HepG2 (cell line): ENCODE measurements around the gene DBN1. TPM values are rescaled to one million over a fixed set of nuclear protein-coding genes. Genes with fewer than 3 reads are reported as not detected.
A peak's percentile ranks its signal among the peaks of the same experiment; 100 is the strongest.

Experiments used
- CBFB ChIP-seq: sonication (generic); formaldehyde crosslinking; IDR thresholded peaks from 2 replicates; pipeline ENCODE4 v1.4.0; 2020; ENCODE audit warnings: missing genetic modification reagents
- FLYWCH1 ChIP-seq: sonication (generic); formaldehyde crosslinking; IDR thresholded peaks from 2 replicates; pipeline ENCODE4 v1.8.1; 2023; ENCODE audit warnings: mild to moderate bottlenecking, missing genetic modification reagents
- IKZF1 ChIP-seq: fragments of 450-650 bp; IDR thresholded peaks from 2 replicates; pipeline ENCODE4 v1.7.1; 2016
- IKZF4 ChIP-seq: sonication (generic); formaldehyde crosslinking; IDR thresholded peaks from 2 replicates; pipeline ENCODE4 v1.5.1; 2020; ENCODE audit warnings: borderline replicate concordance, mild to moderate bottlenecking, low read depth, missing genetic modification reagents; ENCODE audit errors: not compliant biosample characterization
- MTA1 ChIP-seq: sonication (generic); formaldehyde crosslinking; IDR thresholded peaks from 2 replicates; pipeline ENCODE4 v1.4.0; 2020; ENCODE audit warnings: missing genetic modification reagents, mild to moderate bottlenecking, borderline replicate concordance
- SALL1 ChIP-seq: sonication (generic); formaldehyde crosslinking; IDR thresholded peaks from 2 replicates; pipeline ENCODE4 v1.8.0; 2022; ENCODE audit warnings: mild to moderate bottlenecking, missing genetic modification reagents
- ZNF709 ChIP-seq: sonication (generic); formaldehyde crosslinking; IDR thresholded peaks from 2 replicates; pipeline ENCODE4 v1.5.0; 2020; ENCODE audit warnings: mild to moderate bottlenecking, missing genetic modification reagents
- ZNF773 ChIP-seq: sonication (generic); formaldehyde crosslinking; IDR thresholded peaks from 2 replicates; pipeline ENCODE4 v1.4.0; 2020; ENCODE audit warnings: missing genetic modification reagents, borderline replicate concordance
- ZNF891 ChIP-seq: sonication (generic); formaldehyde crosslinking; IDR thresholded peaks from 2 replicates; pipeline ENCODE4 v1.5.0; 2020; ENCODE audit warnings: mild to moderate bottlenecking, missing genetic modification reagents
- ZZZ3 ChIP-seq: sonication (generic); formaldehyde crosslinking; IDR thresholded peaks from 2 replicates; pipeline ENCODE4 v1.4.0; 2020; ENCODE audit warnings: missing genetic modification reagents, mild to moderate bottlenecking, borderline replicate concordance
- polyA plus RNA-seq, 8 experiments: library from polyadenylated mRNA; depleted of rRNA in 3 of 8; stranded (reverse) in 7 of 8; unstranded in 1 of 8; fragments of >200 nt; fragmentation: Illumina TruSeq in 4 of 8; extraction: Trizol in 4 of 8; gene quantifications; 2 replicates each; pipeline versions ENCODE4 v1.2.1 to v1.2.3, GENCODE V29; 2011 to 2016; ENCODE audit warnings: low read depth in 4 of 8, missing spikeins in 1 of 8, mixed read lengths in 1 of 8; ENCODE audit not compliant: insufficient read depth in 1 of 8
- total RNA-seq, 5 experiments: library from RNA; depleted of rRNA; stranded (reverse); fragments of >200 nt; fragmentation: Illumina TruSeq; extraction: Trizol; gene quantifications; 2 replicates each; pipeline ENCODE4 v1.2.3, GENCODE V29; 2016; ENCODE audit warnings: low read depth in 1 of 5
- TF ChIP-seq, protein P1 (sequence below): sonication (generic); formaldehyde crosslinking; conservative IDR thresholded peaks from 2 replicates; pipeline ENCODE4 v1.4.0; 2020; ENCODE audit warnings: missing genetic modification reagents
- TF ChIP-seq, protein P2 (sequence below): sonication (generic); formaldehyde crosslinking; IDR thresholded peaks from 2 replicates; pipeline ENCODE4 v1.8.1; 2023; ENCODE audit warnings: missing genetic modification reagents, mild to moderate bottlenecking, borderline replicate concordance
- TF ChIP-seq, protein P3 (sequence below): sonication (generic); formaldehyde crosslinking; IDR thresholded peaks from 2 replicates; pipeline ENCODE4 v1.4.0; 2020; ENCODE audit warnings: missing genetic modification reagents, borderline replicate concordance
- TF ChIP-seq, protein P4 (sequence below): sonication (generic); formaldehyde crosslinking; IDR thresholded peaks from 2 replicates; pipeline ENCODE4 v1.4.0; 2020; ENCODE audit warnings: missing genetic modification reagents
- TF ChIP-seq, protein P5 (sequence below): sonication (generic); formaldehyde crosslinking; IDR thresholded peaks from 2 replicates; pipeline ENCODE4 v1.5.1; 2020; ENCODE audit warnings: missing genetic modification reagents, mild to moderate bottlenecking, borderline replicate concordance

DBN1 gene
- total and polyA plus RNA-seq, 2 of the 13 experiments (the other 11 are each of a cell fraction or from before 2014, with no cell fraction given): 27.0 to 37.3 TPM

DNA sequence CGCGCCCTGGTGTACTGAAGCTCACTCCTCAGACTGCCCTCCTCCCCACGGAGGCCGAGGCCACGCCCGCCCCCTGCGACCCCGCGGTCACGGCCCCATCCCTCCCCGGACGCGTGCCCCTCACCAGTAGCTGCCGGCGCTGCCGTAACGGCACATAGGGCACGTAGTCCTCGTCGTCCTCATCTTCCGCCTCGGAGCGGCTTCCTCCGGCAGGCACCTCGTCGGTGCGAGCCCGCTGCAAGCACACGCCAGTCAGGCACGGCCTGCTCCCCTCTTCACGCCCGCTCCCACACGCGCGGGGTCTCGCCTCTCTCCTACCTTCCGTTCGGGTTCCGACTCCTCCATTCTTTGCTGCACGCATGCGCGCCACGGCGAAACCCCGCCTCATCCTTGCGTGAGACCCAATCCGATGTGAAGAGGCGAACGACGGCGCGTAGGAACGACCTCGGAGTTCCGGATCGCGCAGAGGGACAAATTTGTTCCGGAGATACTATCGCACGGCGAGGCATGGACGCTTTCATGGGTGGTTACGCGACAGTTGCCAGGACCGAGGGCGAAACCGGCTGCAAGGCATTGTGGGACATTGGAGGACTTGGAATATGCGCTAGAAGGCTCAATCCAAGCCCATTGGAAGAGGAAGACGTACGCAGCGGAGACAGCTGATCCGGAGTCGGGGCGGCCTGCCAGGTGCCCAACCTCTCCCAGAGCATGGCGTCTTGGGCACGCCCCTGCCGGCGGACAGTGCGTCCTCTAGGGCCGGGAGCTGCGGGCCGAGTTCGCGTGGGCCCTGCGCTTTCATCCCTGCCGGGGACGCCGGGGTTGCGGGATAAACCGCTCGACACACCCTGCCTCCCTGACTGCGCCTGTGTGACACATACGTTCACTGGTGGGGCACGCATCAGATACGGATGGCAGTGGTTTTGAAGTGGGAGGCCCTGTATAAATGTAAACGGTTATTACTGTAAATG lies 43.5 kb upstream of the DBN1 start, which contains the start of gene DDX41 (continued):
- TF ChIP-seq, protein P1, sequence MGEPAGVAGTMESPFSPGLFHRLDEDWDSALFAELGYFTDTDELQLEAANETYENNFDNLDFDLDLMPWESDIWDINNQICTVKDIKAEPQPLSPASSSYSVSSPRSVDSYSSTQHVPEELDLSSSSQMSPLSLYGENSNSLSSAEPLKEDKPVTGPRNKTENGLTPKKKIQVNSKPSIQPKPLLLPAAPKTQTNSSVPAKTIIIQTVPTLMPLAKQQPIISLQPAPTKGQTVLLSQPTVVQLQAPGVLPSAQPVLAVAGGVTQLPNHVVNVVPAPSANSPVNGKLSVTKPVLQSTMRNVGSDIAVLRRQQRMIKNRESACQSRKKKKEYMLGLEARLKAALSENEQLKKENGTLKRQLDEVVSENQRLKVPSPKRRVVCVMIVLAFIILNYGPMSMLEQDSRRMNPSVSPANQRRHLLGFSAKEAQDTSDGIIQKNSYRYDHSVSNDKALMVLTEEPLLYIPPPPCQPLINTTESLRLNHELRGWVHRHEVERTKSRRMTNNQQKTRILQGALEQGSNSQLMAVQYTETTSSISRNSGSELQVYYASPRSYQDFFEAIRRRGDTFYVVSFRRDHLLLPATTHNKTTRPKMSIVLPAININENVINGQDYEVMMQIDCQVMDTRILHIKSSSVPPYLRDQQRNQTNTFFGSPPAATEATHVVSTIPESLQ (CRISPR knock-in tag): no peak
- TF ChIP-seq ZZZ3 (CRISPR knock-in tag): peak; percentile 69; the same call in 1 of the 2 replicates
- TF ChIP-seq ZNF891 (CRISPR knock-in tag): 0 out of 2 replicates have a peak, but pooled peaks have one; percentile 34
- no peak; the same call in 1 of the 2 replicates for TF ChIP-seq ZNF709 (CRISPR knock-in tag)
- TF ChIP-seq IKZF1: no peak
- TF ChIP-seq, protein P2, sequence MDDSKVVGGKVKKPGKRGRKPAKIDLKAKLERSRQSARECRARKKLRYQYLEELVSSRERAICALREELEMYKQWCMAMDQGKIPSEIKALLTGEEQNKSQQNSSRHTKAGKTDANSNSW (CRISPR knock-in tag): peak; percentile 13; the same call in 1 of the 2 replicates
- TF ChIP-seq, protein P3, sequence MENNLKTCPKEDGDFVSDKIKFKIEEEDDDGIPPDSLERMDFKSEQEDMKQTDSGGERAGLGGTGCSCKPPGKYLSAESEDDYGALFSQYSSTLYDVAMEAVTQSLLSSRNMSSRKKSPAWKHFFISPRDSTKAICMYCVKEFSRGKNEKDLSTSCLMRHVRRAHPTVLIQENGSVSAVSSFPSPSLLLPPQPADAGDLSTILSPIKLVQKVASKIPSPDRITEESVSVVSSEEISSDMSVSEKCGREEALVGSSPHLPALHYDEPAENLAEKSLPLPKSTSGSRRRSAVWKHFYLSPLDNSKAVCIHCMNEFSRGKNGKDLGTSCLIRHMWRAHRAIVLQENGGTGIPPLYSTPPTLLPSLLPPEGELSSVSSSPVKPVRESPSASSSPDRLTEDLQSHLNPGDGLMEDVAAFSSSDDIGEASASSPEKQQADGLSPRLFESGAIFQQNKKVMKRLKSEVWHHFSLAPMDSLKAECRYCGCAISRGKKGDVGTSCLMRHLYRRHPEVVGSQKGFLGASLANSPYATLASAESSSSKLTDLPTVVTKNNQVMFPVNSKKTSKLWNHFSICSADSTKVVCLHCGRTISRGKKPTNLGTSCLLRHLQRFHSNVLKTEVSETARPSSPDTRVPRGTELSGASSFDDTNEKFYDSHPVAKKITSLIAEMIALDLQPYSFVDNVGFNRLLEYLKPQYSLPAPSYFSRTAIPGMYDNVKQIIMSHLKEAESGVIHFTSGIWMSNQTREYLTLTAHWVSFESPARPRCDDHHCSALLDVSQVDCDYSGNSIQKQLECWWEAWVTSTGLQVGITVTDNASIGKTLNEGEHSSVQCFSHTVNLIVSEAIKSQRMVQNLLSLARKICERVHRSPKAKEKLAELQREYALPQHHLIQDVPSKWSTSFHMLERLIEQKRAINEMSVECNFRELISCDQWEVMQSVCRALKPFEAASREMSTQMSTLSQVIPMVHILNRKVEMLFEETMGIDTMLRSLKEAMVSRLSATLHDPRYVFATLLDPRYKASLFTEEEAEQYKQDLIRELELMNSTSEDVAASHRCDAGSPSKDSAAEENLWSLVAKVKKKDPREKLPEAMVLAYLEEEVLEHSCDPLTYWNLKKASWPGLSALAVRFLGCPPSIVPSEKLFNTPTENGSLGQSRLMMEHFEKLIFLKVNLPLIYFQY: peak; percentile 65; the same call in 1 of the 2 replicates
- TF ChIP-seq ZNF773: no peak
- TF ChIP-seq, protein P4, sequence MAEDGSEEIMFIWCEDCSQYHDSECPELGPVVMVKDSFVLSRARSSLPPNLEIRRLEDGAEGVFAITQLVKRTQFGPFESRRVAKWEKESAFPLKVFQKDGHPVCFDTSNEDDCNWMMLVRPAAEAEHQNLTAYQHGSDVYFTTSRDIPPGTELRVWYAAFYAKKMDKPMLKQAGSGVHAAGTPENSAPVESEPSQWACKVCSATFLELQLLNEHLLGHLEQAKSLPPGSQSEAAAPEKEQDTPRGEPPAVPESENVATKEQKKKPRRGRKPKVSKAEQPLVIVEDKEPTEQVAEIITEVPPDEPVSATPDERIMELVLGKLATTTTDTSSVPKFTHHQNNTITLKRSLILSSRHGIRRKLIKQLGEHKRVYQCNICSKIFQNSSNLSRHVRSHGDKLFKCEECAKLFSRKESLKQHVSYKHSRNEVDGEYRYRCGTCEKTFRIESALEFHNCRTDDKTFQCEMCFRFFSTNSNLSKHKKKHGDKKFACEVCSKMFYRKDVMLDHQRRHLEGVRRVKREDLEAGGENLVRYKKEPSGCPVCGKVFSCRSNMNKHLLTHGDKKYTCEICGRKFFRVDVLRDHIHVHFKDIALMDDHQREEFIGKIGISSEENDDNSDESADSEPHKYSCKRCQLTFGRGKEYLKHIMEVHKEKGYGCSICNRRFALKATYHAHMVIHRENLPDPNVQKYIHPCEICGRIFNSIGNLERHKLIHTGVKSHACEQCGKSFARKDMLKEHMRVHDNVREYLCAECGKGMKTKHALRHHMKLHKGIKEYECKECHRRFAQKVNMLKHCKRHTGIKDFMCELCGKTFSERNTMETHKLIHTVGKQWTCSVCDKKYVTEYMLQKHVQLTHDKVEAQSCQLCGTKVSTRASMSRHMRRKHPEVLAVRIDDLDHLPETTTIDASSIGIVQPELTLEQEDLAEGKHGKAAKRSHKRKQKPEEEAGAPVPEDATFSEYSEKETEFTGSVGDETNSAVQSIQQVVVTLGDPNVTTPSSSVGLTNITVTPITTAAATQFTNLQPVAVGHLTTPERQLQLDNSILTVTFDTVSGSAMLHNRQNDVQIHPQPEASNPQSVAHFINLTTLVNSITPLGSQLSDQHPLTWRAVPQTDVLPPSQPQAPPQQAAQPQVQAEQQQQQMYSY (CRISPR knock-in tag): 0 out of 2 replicates have a peak, but pooled peaks have one; percentile 32
- TF ChIP-seq FLYWCH1 (CRISPR knock-in tag): no peak
- peak; percentile 26 for TF ChIP-seq IKZF4 (CRISPR knock-in tag)
- peak; percentile 86 for TF ChIP-seq CBFB (CRISPR knock-in tag)
- TF ChIP-seq, protein P5, sequence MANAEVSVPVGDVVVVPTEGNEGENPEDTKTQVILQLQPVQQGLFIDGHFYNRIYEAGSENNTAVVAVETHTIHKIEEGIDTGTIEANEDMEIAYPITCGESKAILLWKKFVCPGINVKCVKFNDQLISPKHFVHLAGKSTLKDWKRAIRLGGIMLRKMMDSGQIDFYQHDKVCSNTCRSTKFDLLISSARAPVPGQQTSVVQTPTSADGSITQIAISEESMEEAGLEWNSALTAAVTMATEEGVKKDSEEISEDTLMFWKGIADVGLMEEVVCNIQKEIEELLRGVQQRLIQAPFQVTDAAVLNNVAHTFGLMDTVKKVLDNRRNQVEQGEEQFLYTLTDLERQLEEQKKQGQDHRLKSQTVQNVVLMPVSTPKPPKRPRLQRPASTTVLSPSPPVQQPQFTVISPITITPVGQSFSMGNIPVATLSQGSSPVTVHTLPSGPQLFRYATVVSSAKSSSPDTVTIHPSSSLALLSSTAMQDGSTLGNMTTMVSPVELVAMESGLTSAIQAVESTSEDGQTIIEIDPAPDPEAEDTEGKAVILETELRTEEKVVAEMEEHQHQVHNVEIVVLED (CRISPR knock-in tag): peak; percentile 99
- TF ChIP-seq SALL1 (CRISPR knock-in tag): peak; percentile 93
- TF ChIP-seq MTA1: peak; percentile 80
